OCI-LY1 (cell line): Measurements from ENCODE around the gene SVBP.

ENCODE experiments used
- H2AFZ ChIP-seq: fragments of 200-600 bp; sonication (generic), shearing (Covaris generic); 2 replicates; pipeline ENCODE4 v1.6.0; 2014; ENCODE audit warnings: antibody characterized with exemption, mild to moderate bottlenecking, low read length
- H3F3A ChIP-seq: fragments of 200-600 bp; sonication (generic), shearing (Covaris generic); 2 replicates; pipeline ENCODE4 v1.6.0; 2014; ENCODE audit warnings: mild to moderate bottlenecking, antibody characterized with exemption, low read length, moderate library complexity; ENCODE audit not compliant: insufficient read depth
- H3K27ac ChIP-seq: fragments of 200-600 bp; sonication (generic); 2 replicates; pipeline ENCODE4 v1.5.1; 2014; ENCODE audit warnings: low read length, mixed run types, mild to moderate bottlenecking, low read depth; ENCODE audit not compliant: poor library complexity, severe bottlenecking
- H3K27me3 ChIP-seq: fragments of 200-600 bp; sonication (generic); 2 replicates; pipeline ENCODE4 v1.6.0; 2014; ENCODE audit warnings: antibody characterized with exemption, mild to moderate bottlenecking, low read length, moderate library complexity; ENCODE audit not compliant: insufficient read depth
- H3K36me3 ChIP-seq: fragments of 200-600 bp; sonication (generic); 2 replicates; pipeline ENCODE4 v1.6.1; 2014; ENCODE audit warnings: mild to moderate bottlenecking, antibody characterized with exemption, low read length, moderate library complexity, mixed read lengths; ENCODE audit not compliant: insufficient read depth
- H3K4me1 ChIP-seq: fragments of 200-600 bp; sonication (generic); 2 replicates; pipeline ENCODE4 v1.5.1; 2014; ENCODE audit warnings: mild to moderate bottlenecking, low read length, moderate library complexity; ENCODE audit not compliant: insufficient read depth, severe bottlenecking
- H3K4me2 ChIP-seq: fragments of 200-600 bp; sonication (generic), shearing (Covaris generic); 2 replicates; pipeline ENCODE4 v1.6.1; 2014; ENCODE audit warnings: low read length
- H3K4me3 ChIP-seq: fragments of 200-600 bp; sonication (generic); 2 replicates; pipeline ENCODE4 v1.5.1; 2014; ENCODE audit warnings: low read length, low read depth, mild to moderate bottlenecking, mixed read lengths; ENCODE audit not compliant: poor library complexity, severe bottlenecking
- H3K79me2 ChIP-seq: fragments of 200-600 bp; shearing (Covaris generic); 2 replicates; pipeline ENCODE4 v1.6.1; 2016; ENCODE audit warnings: mixed run types, low read length, mixed read lengths; ENCODE audit not compliant: insufficient read depth
- H3K9ac ChIP-seq: fragments of 200-600 bp; sonication (generic), shearing (Covaris generic); 2 replicates; pipeline ENCODE4 v1.6.1; 2014; ENCODE audit warnings: mild to moderate bottlenecking, low read length, mixed read lengths
- H3K9me2 ChIP-seq: fragments of 200-600 bp; sonication (generic), shearing (Covaris generic); 2 replicates; pipeline ENCODE4 v1.6.1; 2014; ENCODE audit warnings: low read depth, mild to moderate bottlenecking, low read length, mixed read lengths
- H3K9me3 ChIP-seq: fragments of 200-600 bp; shearing (Covaris generic); 2 replicates; pipeline ENCODE4 v1.6.1; 2014; ENCODE audit warnings: low read length, mixed read lengths
- H4K20me1 ChIP-seq: fragments of 200-600 bp; sonication (generic), shearing (Covaris generic); 2 replicates; pipeline ENCODE4 v1.6.0; 2016; ENCODE audit warnings: mild to moderate bottlenecking, low read length; ENCODE audit not compliant: insufficient read depth
- EZH2 ChIP-seq: fragments of 200-600 bp; sonication (generic), shearing (Covaris generic); IDR thresholded peaks from 2 replicates; pipeline ENCODE4 v1.8.0; 2017; ENCODE audit warnings: borderline replicate concordance, mixed run types, mild to moderate bottlenecking, antibody characterized with exemption, low read length, moderate library complexity, mixed read lengths
- TF ChIP-seq, protein P1 (sequence below): fragments of 200-600 bp; sonication (generic), shearing (Covaris generic); IDR thresholded peaks from 2 replicates; pipeline ENCODE4 v1.5.1; 2017; ENCODE audit warnings: mild to moderate bottlenecking, antibody characterized with exemption, low read length, moderate library complexity, mixed read lengths

Gene SVBP

DNA sequence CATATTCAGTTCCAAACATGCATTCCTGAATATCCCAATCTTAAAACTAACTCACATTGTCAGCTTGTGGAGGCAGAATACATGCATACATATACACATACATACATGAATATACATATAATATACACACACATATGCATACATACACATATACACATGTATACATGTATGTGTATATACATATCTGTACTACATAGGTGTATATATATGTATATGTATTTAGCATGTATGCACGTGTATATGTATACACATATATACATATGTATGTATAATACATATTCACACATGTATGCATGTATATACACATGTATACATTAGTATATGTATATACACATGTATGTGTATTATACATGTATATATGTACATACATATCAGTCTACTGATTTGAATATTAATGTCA lies 28.0 kb upstream of the SVBP start:
- H4K20me1 ChIP-seq = no peaks in the 10 kb centered on the region
- H3K4me2 ChIP-seq = no peak overlapping the region
- peaks cover 23% of the 10 kb centered on the region for H3K4me1 ChIP-seq
- no peaks in the 10 kb centered on the region for H3K79me2 ChIP-seq
- no peak overlapping the region for H3K9ac ChIP-seq
- no peak overlapping the region for H2AFZ ChIP-seq
- peaks cover 22% of the 10 kb centered on the region for H3K36me3 ChIP-seq
- H3F3A ChIP-seq = no peaks in the 10 kb centered on the region
- no peak overlapping the region for H3K27ac ChIP-seq
- no peaks in the 10 kb centered on the region for H3K27me3 ChIP-seq
- H3K4me3 ChIP-seq = no peak overlapping the region
- no peaks in the 10 kb centered on the region for H3K9me3 ChIP-seq
- no peak for TF ChIP-seq EZH2
- H3K9me2 ChIP-seq = no peaks in the 10 kb centered on the region

DNA sequence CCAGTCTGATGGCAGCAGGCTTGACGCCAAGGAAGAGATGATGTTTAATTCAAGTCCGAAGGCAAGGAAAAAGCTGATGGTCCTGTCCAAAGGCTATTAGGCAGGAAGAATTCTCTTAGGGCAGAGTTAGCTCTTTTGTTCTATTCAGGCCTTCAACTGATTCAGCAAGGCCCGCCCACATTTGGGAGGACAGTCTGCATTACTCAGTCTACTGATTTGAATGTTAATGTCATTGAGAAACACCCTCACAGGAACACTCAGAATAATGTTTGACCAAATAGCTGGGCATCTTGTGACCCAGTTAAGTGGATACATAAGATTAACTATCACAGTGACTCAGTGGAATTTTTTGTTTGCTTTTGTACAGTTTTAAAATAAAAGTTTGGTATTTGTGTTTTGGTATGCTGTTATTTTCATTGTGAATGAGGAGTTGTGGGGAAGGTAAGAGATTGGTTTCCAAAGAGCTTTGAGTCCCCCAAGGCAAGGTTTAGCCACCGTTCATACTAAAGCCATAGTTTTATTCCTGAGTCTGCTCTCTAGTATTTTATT lies 27.5 kb upstream of the SVBP start:
- Histone ChIP-seq H3K79me2 (no peaks in the 10 kb centered on the region), H3K4me1 (peaks cover 23% of the 10 kb centered on the region), H2AFZ (no peak overlapping the region), H3K27ac (no peak overlapping the region), H3K36me3 (peaks cover 17% of the 10 kb centered on the region), H3K9me2 (no peaks in the 10 kb centered on the region), H3K4me2 (no peak overlapping the region), H3K9ac (no peak overlapping the region), H3K9me3 (no peaks in the 10 kb centered on the region), H3K4me3 (no peak overlapping the region), H3F3A (no peaks in the 10 kb centered on the region), H3K27me3 (no peaks in the 10 kb centered on the region), H4K20me1 (no peaks in the 10 kb centered on the region)
- TF ChIP-seq, protein P1, sequence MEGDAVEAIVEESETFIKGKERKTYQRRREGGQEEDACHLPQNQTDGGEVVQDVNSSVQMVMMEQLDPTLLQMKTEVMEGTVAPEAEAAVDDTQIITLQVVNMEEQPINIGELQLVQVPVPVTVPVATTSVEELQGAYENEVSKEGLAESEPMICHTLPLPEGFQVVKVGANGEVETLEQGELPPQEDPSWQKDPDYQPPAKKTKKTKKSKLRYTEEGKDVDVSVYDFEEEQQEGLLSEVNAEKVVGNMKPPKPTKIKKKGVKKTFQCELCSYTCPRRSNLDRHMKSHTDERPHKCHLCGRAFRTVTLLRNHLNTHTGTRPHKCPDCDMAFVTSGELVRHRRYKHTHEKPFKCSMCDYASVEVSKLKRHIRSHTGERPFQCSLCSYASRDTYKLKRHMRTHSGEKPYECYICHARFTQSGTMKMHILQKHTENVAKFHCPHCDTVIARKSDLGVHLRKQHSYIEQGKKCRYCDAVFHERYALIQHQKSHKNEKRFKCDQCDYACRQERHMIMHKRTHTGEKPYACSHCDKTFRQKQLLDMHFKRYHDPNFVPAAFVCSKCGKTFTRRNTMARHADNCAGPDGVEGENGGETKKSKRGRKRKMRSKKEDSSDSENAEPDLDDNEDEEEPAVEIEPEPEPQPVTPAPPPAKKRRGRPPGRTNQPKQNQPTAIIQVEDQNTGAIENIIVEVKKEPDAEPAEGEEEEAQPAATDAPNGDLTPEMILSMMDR = no peak
- no peak for TF ChIP-seq EZH2

DNA sequence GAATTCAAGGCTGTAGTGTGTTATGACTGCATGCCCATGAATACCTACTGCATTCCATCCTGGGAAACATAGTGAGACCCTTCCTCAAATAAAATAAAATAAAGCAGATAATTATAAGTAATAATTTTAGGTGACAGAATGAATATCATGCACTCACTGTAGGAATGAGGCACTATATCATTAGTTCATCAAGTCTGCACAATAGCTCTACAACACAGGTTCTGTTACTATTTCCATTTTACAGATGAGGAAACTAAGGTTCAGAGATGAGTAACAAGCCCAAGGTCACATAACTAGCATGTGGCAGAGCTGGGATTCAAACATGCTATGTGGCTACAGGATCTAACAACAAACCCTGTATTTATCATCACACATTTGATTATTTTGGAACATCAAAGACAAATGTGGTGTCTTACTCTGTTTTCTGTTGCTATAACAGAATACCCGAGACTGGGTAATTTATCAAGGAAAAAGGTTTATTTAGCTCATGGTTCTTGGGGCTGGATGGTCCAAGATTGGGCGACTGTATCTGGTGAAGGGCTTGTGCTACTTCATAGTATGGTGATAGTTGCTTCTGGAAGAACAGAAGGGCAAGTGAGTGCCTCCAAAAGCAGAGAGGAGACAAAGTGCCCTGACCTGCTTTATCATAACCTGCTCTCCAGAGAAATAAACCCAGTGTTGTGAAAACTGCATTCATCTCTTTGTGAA lies 24.4 kb upstream of the SVBP start:
- Histone ChIP-seq H3K9me3 (no peaks in the 10 kb centered on the region), H3K4me2 (no peak overlapping the region), H3F3A (no peaks in the 10 kb centered on the region), H3K4me1 (peaks cover 6% of the 10 kb centered on the region), H2AFZ (no peak overlapping the region), H3K36me3 (0 out of 2 replicates have a peak, but pooled peaks cover 3% of the 10 kb centered on the region), H3K27me3 (no peaks in the 10 kb centered on the region), H3K9me2 (no peaks in the 10 kb centered on the region), H3K79me2 (no peaks in the 10 kb centered on the region), H3K27ac (no peak overlapping the region), H4K20me1 (no peaks in the 10 kb centered on the region), H3K4me3 (no peak overlapping the region), H3K9ac (no peak overlapping the region)
- no peak for TF ChIP-seq EZH2
- TF ChIP-seq, protein P1 = no peak
